GM12878 (cell line): ENCODE results near the gene NPHS1.

Source experiments
- SP1 ChIP-seq: IDR thresholded peaks from one replicate; pipeline ENCODE4 v1.6.1; 2011; ENCODE audit warnings: low read depth, low read length
- YY1 ChIP-seq: IDR thresholded peaks from 2 replicates; pipeline ENCODE4 v1.6.1; 2011; ENCODE audit warnings: low read depth, mild to moderate bottlenecking, low read length

DNA sequence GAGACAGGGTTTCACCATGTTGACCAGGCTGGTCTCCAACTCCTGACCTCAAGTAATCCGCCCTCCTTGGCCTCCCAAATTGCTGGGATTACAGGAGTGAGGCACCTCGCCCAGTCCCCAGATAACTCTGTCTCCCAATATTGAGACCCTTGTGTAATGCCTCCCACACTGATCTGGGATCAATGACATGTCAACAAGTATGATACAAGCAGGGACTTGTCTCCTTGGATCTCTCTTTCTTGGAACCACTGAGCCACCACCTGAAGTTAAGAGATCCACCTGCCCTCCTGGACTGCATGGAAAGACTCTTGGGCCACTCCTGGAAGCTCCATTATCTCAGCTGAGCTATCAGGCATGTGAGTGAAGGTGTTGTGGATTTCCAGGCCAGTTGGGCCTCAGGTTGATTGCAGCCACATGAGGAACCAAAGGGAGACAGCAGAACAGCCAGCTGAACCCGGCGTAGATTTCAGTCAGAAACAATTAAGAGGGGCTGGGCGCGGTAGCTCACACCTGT is 33.0 kb upstream of the NPHS1 start:
- TF ChIP-seq YY1, result no peak
- TF ChIP-seq SP1, result no peak
